CD14-positive monocyte (primary cell): ENCODE results near the gene EIF2S3B. TPM values are rescaled to one million over a fixed set of nuclear protein-coding genes. Genes with fewer than 3 reads are reported as not detected.

ENCODE experiments used
- DNase-seq, 3 donors: peaks; one replicate each; pipeline ENCODE4 v3.0.0-alpha.2; 2011 to 2022
- H2AFZ ChIP-seq: 2 replicates; pipeline ENCODE4 v1.6.0; 2012; ENCODE audit warnings: mild to moderate bottlenecking, low read depth, low read length, inconsistent platforms; ENCODE audit not compliant: insufficient read depth, poor library complexity, severe bottlenecking
- H3K27ac ChIP-seq, 2 donors: 1 replicate in 1 of 2; 2 replicates in 1 of 2; pipeline ENCODE4 v1.5.1; 2012 to 2013; ENCODE audit warnings: low read length in 2 of 2, control low read depth in 1 of 2, inconsistent platforms in 1 of 2, low read depth in 1 of 2, mild to moderate bottlenecking in 1 of 2
- H3K27me3 ChIP-seq, 2 donors: one replicate each; pipeline versions ENCODE4 v1.6.0 to v1.6.1; 2011 to 2013; ENCODE audit warnings: low read length in 2 of 2; ENCODE audit not compliant: control insufficient read depth in 2 of 2, insufficient read depth in 2 of 2
- H3K36me3 ChIP-seq, 2 donors: replicated peaks in 1 of 2; 1 replicate in 1 of 2; 2 replicates in 1 of 2; pipeline versions ENCODE4 v1.5.1 to v1.6.1; 2012 to 2013; ENCODE audit warnings: low read length in 2 of 2, control low read depth in 1 of 2, inconsistent platforms in 1 of 2, mild to moderate bottlenecking in 1 of 2; ENCODE audit not compliant: insufficient read depth in 2 of 2, control insufficient read depth in 1 of 2
- H3K4me1 ChIP-seq, 2 donors: 1 replicate in 1 of 2; 2 replicates in 1 of 2; pipeline versions ENCODE4 v1.5.1 to v1.6.1; 2012 to 2013; ENCODE audit warnings: low read length in 2 of 2, control low read depth in 1 of 2, inconsistent platforms in 1 of 2, mild to moderate bottlenecking in 1 of 2, moderate library complexity in 1 of 2; ENCODE audit not compliant: insufficient read depth in 2 of 2, control insufficient read depth in 1 of 2
- H3K4me2 ChIP-seq: replicated peaks from 2 replicates; pipeline ENCODE3; 2012; ENCODE audit warnings: low read length, moderate library complexity, mild to moderate bottlenecking; ENCODE audit not compliant: poor library complexity, severe bottlenecking; ENCODE audit errors: extremely low read depth
- H3K4me3 ChIP-seq, 3 experiments: fragments of 200-600 bp in 1 of 3; sonication (generic) in 1 of 3; replicated peaks in 1 of 3; 1 replicate in 2 of 3; 2 replicates in 1 of 3; pipeline ENCODE4 v1.5.1; 2011 to 2013; ENCODE audit warnings: low read length in 3 of 3, mild to moderate bottlenecking in 3 of 3, control low read depth in 2 of 3, low read depth in 2 of 3, inconsistent platforms in 1 of 3, moderate library complexity in 1 of 3
- H3K79me2 ChIP-seq: 2 replicates; pipeline ENCODE4 v1.6.0; 2012; ENCODE audit warnings: mild to moderate bottlenecking, control low read depth, inconsistent platforms, low read length, moderate library complexity; ENCODE audit not compliant: insufficient read depth
- H3K9ac ChIP-seq: 2 replicates; pipeline ENCODE4 v1.6.0; 2017; ENCODE audit warnings: low read length, mild to moderate bottlenecking; ENCODE audit not compliant: insufficient read depth, poor library complexity, severe bottlenecking
- H3K9me3 ChIP-seq, 2 donors: replicated peaks in 1 of 2; 1 replicate in 1 of 2; 2 replicates in 1 of 2; pipeline versions ENCODE4 v1.5.1 to v1.6.1; 2012 to 2013; ENCODE audit warnings: low read length in 2 of 2, control low read depth in 1 of 2; ENCODE audit not compliant: control insufficient read depth in 1 of 2, insufficient read depth in 1 of 2
- H4K20me1 ChIP-seq: 2 replicates; pipeline ENCODE4 v1.6.0; 2012; ENCODE audit warnings: mild to moderate bottlenecking, low read length, control low read depth, moderate library complexity; ENCODE audit not compliant: insufficient read depth
- H3K27ac Mint-ChIP-seq, 7 donors: one replicate each; pipeline ENCODE4 v1.8.0; 2020; ENCODE audit warnings: mild to moderate bottlenecking in 7 of 7, mixed read lengths in 7 of 7, moderate library complexity in 6 of 7, inconsistent platforms in 2 of 7
- H3K27me3 Mint-ChIP-seq, 3 donors: one replicate each; pipeline ENCODE4 v1.8.0; 2021 to 2022; ENCODE audit warnings: low read depth in 3 of 3, mild to moderate bottlenecking in 3 of 3, mixed read lengths in 3 of 3, moderate library complexity in 3 of 3, inconsistent platforms in 1 of 3
- H3K36me3 Mint-ChIP-seq, 2 donors: one replicate each; pipeline ENCODE4 v1.8.0; 2020; ENCODE audit warnings: mixed read lengths in 2 of 2, inconsistent platforms in 1 of 2, mild to moderate bottlenecking in 1 of 2
- H3K4me1 Mint-ChIP-seq: one replicate; pipeline ENCODE4 v1.8.0; 2020; ENCODE audit warnings: mild to moderate bottlenecking, mixed read lengths
- H3K4me3 Mint-ChIP-seq, 2 donors: one replicate each; pipeline ENCODE4 v1.8.0; 2020; ENCODE audit warnings: mild to moderate bottlenecking in 2 of 2, mixed read lengths in 2 of 2, moderate library complexity in 1 of 2
- H3K9me3 Mint-ChIP-seq, 7 donors: one replicate each; pipeline ENCODE4 v1.8.0; 2020 to 2022; ENCODE audit warnings: mixed read lengths in 7 of 7, mild to moderate bottlenecking in 6 of 7, moderate library complexity in 6 of 7, inconsistent platforms in 2 of 7
- CTCF ChIP-seq: fragments of 200-600 bp; IDR thresholded peaks from one replicate; pipeline ENCODE4 v1.8.0; 2022; ENCODE audit warnings: antibody characterized with exemption, mild to moderate bottlenecking
- WGBS: methylation state at CpG from one replicate; pipeline ENCODE4 v1.1.5; 2013; ENCODE audit warnings: missing lambda C conversion rate; ENCODE audit not compliant: insufficient coverage; 5-methylcytosine and 5-hydroxymethylcytosine counted together
- intact Hi-C, 2 donors: fragments of 100-400 bp; cut with micrococcal nuclease; formaldehyde crosslinking; loops; one replicate each; pipeline versions ENCODE4 v1.15.0 to v1.15.1; 2023
- polyA plus RNA-seq, 3 donors: library from polyadenylated mRNA; depleted of rRNA in 1 of 3; unstranded in 2 of 3; stranded (reverse) in 1 of 3; fragments of 300-500 nt in 2 of 3; fragments of >200 nt in 1 of 3; fragmentation: Illumina TruSeq in 2 of 3; gene quantifications; 1 replicate in 2 of 3; 2 replicates in 1 of 3; pipeline ENCODE4 v1.2.3, GENCODE V29; 2012 to 2021

Gene EIF2S3B
- polyA plus RNA-seq, 3 donors = 0.30 to 2.5 (median 0.37) TPM

GRCh38 chr12:10528174-10528953, 22.7 kb downstream of the EIF2S3B start:
- Histone ChIP-seq H2AFZ (no peak overlapping the region), H3K36me3 (no peaks in the 10 kb centered on the region), H4K20me1 (no peaks in the 10 kb centered on the region), H3K4me2 (no peak overlapping the region), H3K9ac (no peak overlapping the region), H3K27ac (no peak overlapping the region), H3K79me2 (no peaks in the 10 kb centered on the region), H3K27me3 (no peaks in the 10 kb centered on the region), H3K4me3 (no peak overlapping the region), H3K9me3 (no peaks in the 10 kb centered on the region), H3K4me1 (no peaks in the 10 kb centered on the region)
- Mint-ChIP-seq H3K36me3 (no peaks in the 10 kb centered on the region), H3K9me3 (peaks cover 0 to 3% (median 0%) of the 10 kb centered on the region in 7 donors), H3K27ac (no peak overlapping the region), H3K4me3 (no peak overlapping the region), H3K4me1 (no peaks in the 10 kb centered on the region), H3K27me3 (peaks cover 0 to 1% (median 0%) of the 10 kb centered on the region in 3 donors)
- intact Hi-C loops = no loop called here
- DNase-seq = no peak
- no peak for TF ChIP-seq CTCF
- no CpG with 5 or more reads among the region's 2 CpGs for WGBS

- no peak overlapping the region for H3K4me3 ChIP-seq
- no peaks in the 10 kb centered on the region for H3K9me3 ChIP-seq
- Mint-ChIP-seq H3K4me3 (no peak overlapping the region), H3K36me3 (no peaks in the 10 kb centered on the region), H3K9me3 (peaks cover 0 to 3% (median 0%) of the 10 kb centered on the region in 7 donors), H3K27me3 (no peaks in the 10 kb centered on the region), H3K27ac (no peak overlapping the region), H3K4me1 (no peaks in the 10 kb centered on the region)
- H3K4me2 ChIP-seq = no peak overlapping the region
- H3K79me2 ChIP-seq = no peaks in the 10 kb centered on the region
- H3K27me3 ChIP-seq = no peaks in the 10 kb centered on the region
- no peak for DNase-seq
- intact Hi-C loops = no loop called here
- no peak overlapping the region for H3K9ac ChIP-seq
- no CpG with 5 or more reads among the region's 3 CpGs for WGBS
- no peaks in the 10 kb centered on the region for H3K36me3 ChIP-seq
- H4K20me1 ChIP-seq = no peaks in the 10 kb centered on the region
- H3K4me1 ChIP-seq = no peaks in the 10 kb centered on the region
- no peak overlapping the region for H2AFZ ChIP-seq
- no peak for TF ChIP-seq CTCF
- H3K27ac ChIP-seq = no peak overlapping the region
Observed at GRCh38 chr12:10529603-10530002, 23.9 kb downstream of the EIF2S3B start.
